ENCODE results near the gene CDC42SE2. TPM values are rescaled to one million over a fixed set of nuclear protein-coding genes. Genes with fewer than 3 reads are reported as not detected.

The CDC42SE2 gene
- total RNA-seq (10 to 100 TPM; 28.1 to 37.5 TPM), polyA plus RNA-seq (ENCODE audit: insufficient read length in 6 of 6) (10 to 100 TPM; 29.8 to 36.7 (median 33.4) TPM)
- long read RNA-seq, donor 1, full-length matches to known transcripts = 2 of 43 reads
- long read RNA-seq, donor 1, partial matches to known transcripts = 30 of 43 reads
- long read RNA-seq, donor 1, other reads (novel, unspliced or antisense) = 11 of 43 reads
- long read RNA-seq, donor 2, partial matches to known transcripts = 0 of 11 reads
- long read RNA-seq, donor 2, other reads (novel, unspliced or antisense) = 8 of 11 reads
- long read RNA-seq, donor 3, partial matches to known transcripts = 0 of 1 reads
- long read RNA-seq, donor 3, other reads (novel, unspliced or antisense) = 0 of 1 reads
- long read RNA-seq, donor 4, partial matches to known transcripts = 2 of 2 reads
- long read RNA-seq, donor 4, other reads (novel, unspliced or antisense) = 0 of 2 reads
- long read RNA-seq, donor 5, full-length matches to known transcripts = 8 of 20 reads
- long read RNA-seq, donor 5, partial matches to known transcripts = 0 of 20 reads
- long read RNA-seq, donor 5, other reads (novel, unspliced or antisense) = 12 of 20 reads
- long read RNA-seq, donor 6, partial matches to known transcripts = 0 of 6 reads
- long read RNA-seq, donor 6, other reads (novel, unspliced or antisense) = 6 of 6 reads
- long read RNA-seq, donor 7, partial matches to known transcripts = 0 of 7 reads
- long read RNA-seq, donor 7, other reads (novel, unspliced or antisense) = 6 of 7 reads
- long read RNA-seq, donor 8, partial matches to known transcripts = 9 of 20 reads
- long read RNA-seq, donor 8, other reads (novel, unspliced or antisense) = 8 of 20 reads
- long read RNA-seq, donor 9 = 0 reads
- long read RNA-seq, donor 10, partial matches to known transcripts = 1 of 10 reads
- long read RNA-seq, donor 10, other reads (novel, unspliced or antisense) = 9 of 10 reads
- long read RNA-seq, donor 11, partial matches to known transcripts = 6 of 13 reads
- long read RNA-seq, donor 11, other reads (novel, unspliced or antisense) = 6 of 13 reads
- long read RNA-seq, donor 12, full-length matches to known transcripts = 1 of 1 reads
- long read RNA-seq, donor 12, partial matches to known transcripts = 0 of 1 reads
- long read RNA-seq, donor 12, other reads (novel, unspliced or antisense) = 0 of 1 reads

DNA sequence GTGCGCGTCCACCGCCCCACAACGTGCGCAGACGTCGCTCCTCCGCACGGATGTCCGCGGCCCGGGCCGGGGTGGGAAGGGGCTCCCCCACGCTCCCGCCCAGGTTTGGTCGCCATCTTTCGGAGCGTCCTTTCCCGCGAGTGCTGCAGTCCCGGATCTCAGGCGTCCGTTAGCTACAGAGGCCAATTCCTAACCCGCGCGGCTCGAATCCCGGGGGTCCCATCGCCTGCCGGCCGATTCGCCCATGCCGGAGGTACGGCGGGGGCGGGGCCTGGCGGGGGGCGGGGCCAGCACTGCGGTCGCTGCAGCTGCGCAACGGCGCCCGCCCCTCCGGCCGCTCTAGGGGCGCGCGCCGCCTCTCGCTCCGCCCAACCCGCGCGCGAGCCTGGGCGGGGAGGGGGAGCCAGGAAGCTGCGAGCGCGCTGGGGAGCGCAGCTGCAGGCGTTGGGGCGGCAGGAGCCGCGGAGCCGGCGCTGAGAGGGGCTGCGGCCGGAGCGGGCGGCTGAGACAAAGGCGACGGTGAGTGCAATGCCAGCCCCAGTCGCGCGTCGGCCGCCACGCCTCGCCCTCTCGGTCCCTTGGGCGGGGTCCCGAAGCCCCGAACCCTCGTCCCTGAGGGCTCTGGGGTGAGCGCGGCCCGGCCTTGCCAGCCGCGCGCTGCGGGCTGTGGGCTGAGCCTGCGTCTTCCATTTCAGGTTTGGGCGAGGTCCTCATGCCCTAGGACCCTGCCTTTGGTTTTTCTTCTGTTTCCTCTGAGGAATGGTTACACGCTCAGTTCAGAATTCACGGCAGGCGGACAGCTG is at the start of gene CDC42SE2:
Gene CDC42SE2, plus strand, starts transcription at position 406 of the 803 bp plus-strand sequence. CDS start 95,441 bp downstream, outside the sequence.
- Histone ChIP-seq H3K9me3 (no peaks in the 10 kb centered on the region), H3K4me3 (peak within 1 kb of the TSS; percentile 81 to 90), H3K27ac (peak within 1 kb of the TSS; percentile 92 to 96), H3K36me3 (no peaks in the 10 kb centered on the region), H3K27me3 (no peaks in the 10 kb centered on the region), H3K4me1 (peaks cover 9 to 56% of the 10 kb centered on the region in 2 donors)
- peak; percentile 97 for ATAC-seq
- peak; percentile 82 to 97 (median 90) for DNase-seq
- TF ChIP-seq CTCF (IDR thresholded peaks at IDR 0.05) = no peak
- intact Hi-C loops (cut with DNase I) = no loop called here

GRCh38 chr5:131214609-131215227 is 49.1 kb upstream of the CDC42SE2 start:
- no peak overlapping the region for H3K27ac ChIP-seq
- ATAC-seq = no peak
- H3K4me1 ChIP-seq = peaks cover 3 to 17% of the 10 kb centered on the region in 2 donors
- DNase-seq = no peak
- no peak overlapping the region for H3K4me3 ChIP-seq
- H3K36me3 ChIP-seq = no peaks in the 10 kb centered on the region
- no peaks in the 10 kb centered on the region for H3K9me3 ChIP-seq
- intact Hi-C loops (cut with DNase I) = no loop called here
- TF ChIP-seq CTCF (IDR thresholded peaks at IDR 0.05) = no peak
- no peaks in the 10 kb centered on the region for H3K27me3 ChIP-seq

- no peak for TF ChIP-seq CTCF (IDR thresholded peaks at IDR 0.05)
- no peaks in the 10 kb centered on the region for H3K36me3 ChIP-seq
- intact Hi-C loops (cut with DNase I) = no loop called here
- DNase-seq = no peak
- H3K27ac ChIP-seq = no peak overlapping the region
- H3K27me3 ChIP-seq = no peaks in the 10 kb centered on the region
- H3K4me3 ChIP-seq = no peak overlapping the region
- H3K9me3 ChIP-seq = no peaks in the 10 kb centered on the region
- no peak for ATAC-seq
- H3K4me1 ChIP-seq = peaks cover 0 to 3% of the 10 kb centered on the region in 2 donors
Measured at GRCh38 chr5:131217791-131218190, 46.1 kb upstream of the CDC42SE2 start.

GRCh38 chr5:131218392-131218791 is 45.5 kb upstream of the CDC42SE2 start:
- H3K27me3 ChIP-seq = no peaks in the 10 kb centered on the region
- H3K9me3 ChIP-seq = no peaks in the 10 kb centered on the region
- no peak for ATAC-seq
- intact Hi-C loops (cut with DNase I) = no loop called here
- no peak overlapping the region for H3K4me3 ChIP-seq
- H3K27ac ChIP-seq = no peak overlapping the region
- TF ChIP-seq CTCF (IDR thresholded peaks at IDR 0.05) = no peak
- H3K36me3 ChIP-seq = no peaks in the 10 kb centered on the region
- peaks cover 0 to 3% of the 10 kb centered on the region in 2 donors for H3K4me1 ChIP-seq
- no peak for DNase-seq

All from left lung (tissue), 14 donors.